AG10803 (cell line): Measurements from ENCODE around the gene ME3.
A peak's percentile ranks its signal among the peaks of the same experiment; 100 is the strongest.
"Not testable (repeated sequence)": the region's sequence is repeated elsewhere in the genome, so short reads cannot be mapped to it uniquely, and the experiment has no call there.

Experiments
- DNase-seq: peaks from one replicate; pipeline ENCODE4 v3.0.0; 2010; ENCODE audit warnings: low read depth
- H3K4me3 ChIP-seq: 2 replicates; pipeline ENCODE4 v1.5.1; 2011; ENCODE audit warnings: mild to moderate bottlenecking, low read length, control low read depth
- CTCF ChIP-seq: conservative IDR thresholded peaks from 2 replicates; pipeline ENCODE4 v1.5.1; 2011; ENCODE audit warnings: mild to moderate bottlenecking, low read length, control low read depth, inconsistent platforms

Gene ME3

GRCh38 chr11:86422371-86422770, 250.0 kb downstream of the ME3 start:
- TF ChIP-seq CTCF = no peak
- no peak overlapping the region for H3K4me3 ChIP-seq
- DNase-seq = no peak

- TF ChIP-seq CTCF = no peak
Observed at GRCh38 chr11:86421946-86422345, 250.5 kb downstream of the ME3 start.

GRCh38 chr11:86418917-86419316, 253.5 kb downstream of the ME3 start:
- peak; percentile 17 for DNase-seq
- peak; percentile 36 for TF ChIP-seq CTCF

More at GRCh38 chr11:86421946-86422345, 250.5 kb downstream of the ME3 start:
- no peak overlapping the region for H3K4me3 ChIP-seq
- no peak for DNase-seq

GRCh38 chr11:86418513-86418912, 253.9 kb downstream of the ME3 start:
- H3K4me3 ChIP-seq = no peak overlapping the region
- TF ChIP-seq CTCF = no peak
- DNase-seq = no peak

More at GRCh38 chr11:86418917-86419316, 253.5 kb downstream of the ME3 start:
- no peak overlapping the region for H3K4me3 ChIP-seq

- H3K4me3 ChIP-seq = no peak overlapping the region
- TF ChIP-seq CTCF = no peak
- DNase-seq = no peak
Observed at GRCh38 chr11:86418106-86418505, 254.3 kb downstream of the ME3 start.

GRCh38 chr11:86416951-86417350, 255.5 kb downstream of the ME3 start:
- not testable (repeated sequence) for DNase-seq, H3K4me3 ChIP-seq

- H3K4me3 ChIP-seq = no peak overlapping the region
- DNase-seq = no peak
- no peak for TF ChIP-seq CTCF
Observed at GRCh38 chr11:86416494-86416893, 255.9 kb downstream of the ME3 start.

GRCh38 chr11:86415026-86415425, 257.4 kb downstream of the ME3 start:
- no peak for DNase-seq
- TF ChIP-seq CTCF = no peak
- H3K4me3 ChIP-seq = no peak overlapping the region
